GM12875 (cell line): ENCODE data around the gene MACF1.

Experiments used
- H3K4me3 ChIP-seq: one replicate; pipeline ENCODE4 v1.5.1; 2011; ENCODE audit warnings: low read depth, low read length, control low read depth
- TF ChIP-seq, protein P1 (sequence below): IDR thresholded peaks from 2 replicates; pipeline ENCODE4 v1.5.1; 2011; ENCODE audit warnings: low read depth, mild to moderate bottlenecking, control low read depth, inconsistent platforms, low read length, moderate library complexity, borderline replicate concordance; ENCODE audit not compliant: insufficient read depth

MACF1 gene

DNA sequence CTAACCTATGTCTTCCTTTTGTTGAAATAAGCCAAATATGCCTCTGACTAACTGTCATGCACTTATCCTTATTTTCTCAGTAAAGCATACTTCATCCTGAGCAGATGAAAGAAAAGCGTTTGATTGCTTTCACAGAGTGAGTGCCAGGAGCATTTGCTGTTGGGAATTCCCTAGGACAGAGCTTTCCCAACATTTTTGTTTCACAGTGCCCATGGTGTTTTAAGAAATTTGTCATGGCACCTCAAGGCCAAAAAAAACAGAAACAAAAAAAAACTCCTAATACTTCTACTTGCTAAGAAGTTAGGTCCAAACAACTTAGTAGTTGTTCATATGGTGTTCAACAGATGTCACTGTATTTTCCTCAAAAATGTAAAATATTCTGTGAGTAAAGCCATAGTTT, 166.1 kb downstream of the MACF1 start:
- no peak overlapping the region for H3K4me3 ChIP-seq
- TF ChIP-seq, protein P1, sequence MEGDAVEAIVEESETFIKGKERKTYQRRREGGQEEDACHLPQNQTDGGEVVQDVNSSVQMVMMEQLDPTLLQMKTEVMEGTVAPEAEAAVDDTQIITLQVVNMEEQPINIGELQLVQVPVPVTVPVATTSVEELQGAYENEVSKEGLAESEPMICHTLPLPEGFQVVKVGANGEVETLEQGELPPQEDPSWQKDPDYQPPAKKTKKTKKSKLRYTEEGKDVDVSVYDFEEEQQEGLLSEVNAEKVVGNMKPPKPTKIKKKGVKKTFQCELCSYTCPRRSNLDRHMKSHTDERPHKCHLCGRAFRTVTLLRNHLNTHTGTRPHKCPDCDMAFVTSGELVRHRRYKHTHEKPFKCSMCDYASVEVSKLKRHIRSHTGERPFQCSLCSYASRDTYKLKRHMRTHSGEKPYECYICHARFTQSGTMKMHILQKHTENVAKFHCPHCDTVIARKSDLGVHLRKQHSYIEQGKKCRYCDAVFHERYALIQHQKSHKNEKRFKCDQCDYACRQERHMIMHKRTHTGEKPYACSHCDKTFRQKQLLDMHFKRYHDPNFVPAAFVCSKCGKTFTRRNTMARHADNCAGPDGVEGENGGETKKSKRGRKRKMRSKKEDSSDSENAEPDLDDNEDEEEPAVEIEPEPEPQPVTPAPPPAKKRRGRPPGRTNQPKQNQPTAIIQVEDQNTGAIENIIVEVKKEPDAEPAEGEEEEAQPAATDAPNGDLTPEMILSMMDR = no peak

DNA sequence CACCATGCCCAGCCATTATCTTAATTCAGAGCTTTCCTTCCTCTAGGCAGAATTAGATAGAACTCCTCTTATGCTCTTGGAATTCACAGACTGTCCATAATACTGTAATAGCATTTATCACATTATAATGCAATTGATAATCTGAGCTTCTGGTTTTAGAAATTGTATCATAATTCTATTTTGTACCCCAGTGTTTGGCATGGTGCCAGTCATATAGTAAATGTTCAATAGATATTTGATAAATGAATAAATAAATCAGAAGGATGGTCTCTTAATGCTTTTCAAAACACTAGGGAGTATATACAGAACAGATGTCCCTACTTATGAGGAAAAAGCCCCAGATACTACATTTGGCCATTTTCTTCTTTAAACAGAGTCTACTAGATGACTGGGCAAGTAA, 167.6 kb downstream of the MACF1 start:
- no peak overlapping the region for H3K4me3 ChIP-seq
- TF ChIP-seq, protein P1 = no peak

DNA sequence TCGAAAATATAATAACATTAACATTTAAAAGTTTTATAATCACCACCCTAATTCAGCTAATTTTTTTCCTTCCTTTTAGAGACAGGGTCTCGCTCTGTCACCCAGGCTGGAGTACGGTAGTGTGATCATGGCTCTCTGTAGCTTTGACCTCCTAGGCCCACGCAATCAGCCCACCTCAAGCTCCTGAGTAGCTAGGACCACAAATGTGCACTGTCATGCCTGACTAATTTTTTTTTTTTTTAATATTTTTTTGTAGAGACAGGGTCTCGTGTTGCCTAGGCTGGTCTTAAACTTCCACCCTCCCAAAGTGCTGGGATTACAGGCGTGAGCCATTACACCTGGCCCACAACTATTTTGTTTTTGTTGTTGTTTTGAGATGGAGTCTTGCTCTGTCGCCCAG, 172.2 kb downstream of the MACF1 start:
- H3K4me3 ChIP-seq = no peak overlapping the region
- TF ChIP-seq, protein P1 = no peak

GRCh38 chr1:39378377-39378776, 173.9 kb downstream of the MACF1 start:
- H3K4me3 ChIP-seq = no peak overlapping the region
- TF ChIP-seq, protein P1 = peak; percentile 37; the same call in 1 of the 2 replicates

GRCh38 chr1:39379187-39379586, 174.7 kb downstream of the MACF1 start:
- no peak overlapping the region for H3K4me3 ChIP-seq
- TF ChIP-seq, protein P1 = no peak

DNA sequence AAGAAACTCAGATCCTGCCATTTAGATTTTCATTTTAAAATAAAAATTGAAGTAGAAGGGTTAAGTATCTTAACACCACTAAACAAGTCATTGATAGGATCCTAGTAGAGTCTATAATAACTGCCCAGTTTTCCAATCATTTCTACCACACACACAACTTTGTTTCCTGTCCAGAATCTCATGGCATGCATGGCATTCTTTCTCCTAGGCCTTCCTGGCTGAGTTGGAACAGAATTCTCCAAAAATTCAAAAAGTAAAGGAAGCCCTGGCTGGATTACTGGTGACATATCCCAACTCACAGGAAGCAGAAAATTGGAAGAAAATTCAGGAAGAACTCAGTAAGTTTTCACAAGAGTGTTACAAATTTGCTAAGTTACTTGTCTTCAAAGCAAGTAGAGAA, 175.5 kb downstream of the MACF1 start:
- TF ChIP-seq, protein P1 = no peak
- no peak overlapping the region for H3K4me3 ChIP-seq

GRCh38 chr1:39381839-39382238, 177.3 kb downstream of the MACF1 start:
- H3K4me3 ChIP-seq = no peak overlapping the region
- TF ChIP-seq, protein P1 = no peak
